ENCODE measurements around the gene ATM.

The ATM gene

GRCh38 chr11:108221911-108222573, 825 bp upstream of the ATM start:
- TF ChIP-seq CTCF (IDR thresholded peaks at IDR 0.05; ENCODE audit: low read depth, low read length): no peak
- peak overlapping the region; percentile 81 for H3K4me3 ChIP-seq (ENCODE audit: low read depth, low read length)

GRCh38 chr11:108223348-108224149, 682 bp downstream of the ATM start:
- H3K4me3 ChIP-seq (ENCODE audit: low read depth, low read length): peak overlapping the region; percentile 84
- TF ChIP-seq CTCF (IDR thresholded peaks at IDR 0.05; ENCODE audit: low read depth, low read length): no peak

GRCh38 chr11:108224366-108224765, 1.5 kb downstream of the ATM start:
- H3K4me3 ChIP-seq (ENCODE audit: low read depth, low read length): peak overlapping the region; percentile 84

GRCh38 chr11:108224911-108225786, 2.3 kb downstream of the ATM start:
- H3K4me3 ChIP-seq (ENCODE audit: low read depth, low read length): peak overlapping the region; percentile 84; the same call in 1 of the 2 replicates
- TF ChIP-seq CTCF (IDR thresholded peaks at IDR 0.05; ENCODE audit: low read depth, low read length): no peak

More at GRCh38 chr11:108224366-108224765, 1.5 kb downstream of the ATM start:
- no peak for TF ChIP-seq CTCF (IDR thresholded peaks at IDR 0.05; ENCODE audit: low read depth, low read length)

- H3K4me3 ChIP-seq (ENCODE audit: low read depth, low read length): no peak overlapping the region
- TF ChIP-seq CTCF (IDR thresholded peaks at IDR 0.05; ENCODE audit: low read depth, low read length): no peak
Measured at GRCh38 chr11:108226036-108226435, 3.2 kb downstream of the ATM start.

GRCh38 chr11:108228251-108228650, 5.4 kb downstream of the ATM start:
- TF ChIP-seq CTCF (IDR thresholded peaks at IDR 0.05; ENCODE audit: low read depth, low read length): no peak
- no peak overlapping the region for H3K4me3 ChIP-seq (ENCODE audit: low read depth, low read length)
